Peyer's patch (tissue), 4 donors: Measurements from ENCODE around the gene NBL1. TPM values are rescaled to one million over a fixed set of nuclear protein-coding genes. Genes with fewer than 3 reads are reported as not detected.

Experiments
- DNase-seq, 3 donors: peaks; one replicate each; pipeline ENCODE4 v3.0.0-alpha.2; 2017 to 2019
- H3K27ac ChIP-seq, 4 donors: fragments of 200-600 bp; sonication (generic); one replicate each; pipeline ENCODE4 v1.5.1; 2016 to 2019
- H3K27me3 ChIP-seq, 2 donors: fragments of 200-600 bp; sonication (generic); one replicate each; pipeline ENCODE4 v1.5.1; 2019
- H3K36me3 ChIP-seq, 3 donors: fragments of 200-600 bp; sonication (generic); one replicate each; pipeline ENCODE4 v1.5.1; 2016 to 2019
- H3K4me1 ChIP-seq, 4 donors: fragments of 200-600 bp; sonication (generic); one replicate each; pipeline ENCODE4 v1.5.1; 2016 to 2019
- H3K4me3 ChIP-seq, 4 donors: fragments of 200-600 bp; sonication (generic); 1 replicate in 3 of 4; 2 replicates in 1 of 4; pipeline ENCODE4 v1.5.1; 2016 to 2019; ENCODE audit warnings: mild to moderate bottlenecking in 1 of 4
- H3K9me3 ChIP-seq, 4 donors: fragments of 200-600 bp; sonication (generic); one replicate each; pipeline ENCODE4 v1.5.1; 2016 to 2019; ENCODE audit warnings: mild to moderate bottlenecking in 1 of 4
- CTCF ChIP-seq, 6 experiments: fragments of 450-650 bp in 4 of 6; fragments of 200-600 bp in 2 of 6; sonication (generic) in 1 of 6; IDR thresholded peaks; one replicate each; pipeline ENCODE4 v1.5.1; 2017 to 2019; ENCODE audit warnings: antibody characterized with exemption in 6 of 6, mild to moderate bottlenecking in 3 of 6, moderate library complexity in 1 of 6
- POLR2A ChIP-seq, 2 donors: fragments of 450-650 bp; IDR thresholded peaks; one replicate each; pipeline ENCODE4 v1.5.1; 2017; ENCODE audit warnings: antibody characterized with exemption in 2 of 2, mild to moderate bottlenecking in 2 of 2, moderate library complexity in 2 of 2
- total RNA-seq, 4 donors: library from RNA; depleted of rRNA; stranded (reverse); fragments of >200 nt; gene quantifications; one replicate each; pipeline ENCODE4 v1.1.0, GENCODE V29; 2016

Gene NBL1
- total RNA-seq, 4 donors from 2014 or later, result 187 to 348 (median 289) TPM

DNA sequence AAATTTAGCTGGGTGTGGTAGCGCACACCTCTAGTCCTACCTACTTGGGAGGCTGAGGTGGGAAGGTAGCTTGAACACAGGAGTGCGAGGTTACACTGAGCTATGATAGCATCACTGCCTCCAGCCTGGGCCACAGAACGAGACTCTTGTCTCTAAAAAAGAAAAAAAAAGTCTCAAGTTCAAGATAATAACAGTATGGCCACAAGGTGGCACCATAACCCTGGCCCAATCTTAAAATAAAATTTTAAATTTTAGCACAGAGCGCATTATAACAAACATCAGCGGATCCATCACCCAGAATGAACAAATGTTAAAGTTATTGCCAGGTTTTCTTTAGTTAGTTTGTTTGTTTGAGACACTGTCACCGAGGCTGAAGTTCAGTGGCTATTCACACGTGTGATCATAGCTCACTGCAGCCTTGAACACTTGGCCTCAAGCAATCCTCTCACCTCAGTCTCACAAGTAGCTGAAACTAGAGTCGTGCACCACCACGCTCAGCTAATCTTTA lies 17.7 kb downstream of the NBL1 start:
- Histone ChIP-seq H3K36me3 (peaks cover 0 to 20% (median 0%) of the 10 kb centered on the region in 3 donors), H3K27ac (no peak overlapping the region), H3K27me3 (peaks cover 0 to 32% of the 10 kb centered on the region in 2 donors), H3K4me3 (no peak overlapping the region), H3K9me3 (no peaks in the 10 kb centered on the region), H3K4me1 (peaks cover 0 to 28% (median 9%) of the 10 kb centered on the region in 4 donors)
- TF ChIP-seq POLR2A (IDR thresholded peaks at IDR 0.05) (no peak), CTCF (IDR thresholded peaks at IDR 0.05) (peak; percentile 47 to 85 (median 63))
- no peak for DNase-seq

DNA sequence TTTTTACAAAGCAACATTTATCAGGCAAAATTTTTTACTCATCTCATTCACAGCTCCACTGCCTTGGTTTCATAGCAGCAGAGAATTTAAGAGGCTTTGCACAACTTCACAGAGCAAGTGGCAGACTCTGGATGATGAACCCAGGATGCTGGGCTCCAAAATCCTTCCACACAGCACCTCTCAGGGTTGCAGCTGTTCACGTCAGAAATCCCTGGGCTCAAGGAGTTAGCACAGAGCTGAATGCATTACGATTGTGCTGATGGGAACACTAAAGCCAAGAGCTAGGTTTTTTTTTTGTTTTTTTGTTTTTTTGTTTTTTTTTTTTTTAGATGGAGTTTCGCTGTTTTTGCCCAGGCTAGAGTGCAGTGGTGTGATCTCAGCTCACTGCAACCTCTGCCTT lies 18.2 kb downstream of the NBL1 start:
- no peaks in the 10 kb centered on the region for H3K9me3 ChIP-seq
- peaks cover 0 to 28% (median 9%) of the 10 kb centered on the region in 4 donors for H3K4me1 ChIP-seq
- peaks cover 0 to 32% of the 10 kb centered on the region in 2 donors for H3K27me3 ChIP-seq
- no peak overlapping the region for H3K4me3 ChIP-seq
- peaks cover 0 to 15% (median 0%) of the 10 kb centered on the region in 3 donors for H3K36me3 ChIP-seq
- no peak for DNase-seq
- TF ChIP-seq CTCF (IDR thresholded peaks at IDR 0.05) (no peak), POLR2A (IDR thresholded peaks at IDR 0.05) (no peak)
- no peak overlapping the region for H3K27ac ChIP-seq

GRCh38 chr1:19664453-19665185 lies 20.5 kb downstream of the NBL1 start, which contains the start of gene HTR6:
TSS of gene HTR6 (plus strand) at chr1:19664875. CDS start at chr1:19665754, 879 bp downstream.
- DNase-seq, result no peak
- H3K36me3 ChIP-seq, result no peaks in the 10 kb centered on the region
- no peak within 1 kb of the TSS for H3K27ac ChIP-seq
- H3K9me3 ChIP-seq, result no peaks in the 10 kb centered on the region
- peaks cover 0 to 18% (median 9%) of the 10 kb centered on the region in 4 donors for H3K4me1 ChIP-seq
- peak within 1 kb of the TSS in 3 of 4 donors; percentile 42 to 49 (median 47) for H3K4me3 ChIP-seq
- H3K27me3 ChIP-seq, result peaks cover 0 to 32% of the 10 kb centered on the region in 2 donors
- no peak for TF ChIP-seq CTCF (IDR thresholded peaks at IDR 0.05)
- no peak for TF ChIP-seq POLR2A (IDR thresholded peaks at IDR 0.05)

- H3K4me3 ChIP-seq, result peak overlapping the region in 3 of 4 donors; percentile 42 to 49 (median 47)
- H3K4me1 ChIP-seq, result peaks cover 0 to 17% (median 8%) of the 10 kb centered on the region in 4 donors
- H3K27ac ChIP-seq, result no peak overlapping the region
- no peaks in the 10 kb centered on the region for H3K36me3 ChIP-seq
- H3K27me3 ChIP-seq, result peaks cover 0 to 32% of the 10 kb centered on the region in 2 donors
- H3K9me3 ChIP-seq, result no peaks in the 10 kb centered on the region
- TF ChIP-seq POLR2A (IDR thresholded peaks at IDR 0.05) (no peak), CTCF (IDR thresholded peaks at IDR 0.05) (no peak)
- no peak for DNase-seq
Measured at GRCh38 chr1:19665186-19665495, 21.0 kb downstream of the NBL1 start.

GRCh38 chr1:19665496-19666465 lies 21.7 kb downstream of the NBL1 start:
- H3K27ac ChIP-seq, result no peak overlapping the region
- no peaks in the 10 kb centered on the region for H3K9me3 ChIP-seq
- H3K27me3 ChIP-seq, result peaks cover 0 to 32% of the 10 kb centered on the region in 2 donors
- TF ChIP-seq CTCF (IDR thresholded peaks at IDR 0.05), result no peak
- no peak for TF ChIP-seq POLR2A (IDR thresholded peaks at IDR 0.05)
- H3K4me3 ChIP-seq, result peak overlapping the region in 3 of 4 donors; percentile 42 to 49 (median 47)
- peaks cover 0 to 17% (median 8%) of the 10 kb centered on the region in 4 donors for H3K4me1 ChIP-seq
- DNase-seq, result no peak
- H3K36me3 ChIP-seq, result no peaks in the 10 kb centered on the region
